Epithelial cell of esophagus (primary cell): Measurements from ENCODE around the gene RSPO4.

ENCODE experiments used
- DNase-seq: peaks from one replicate; pipeline ENCODE4 v3.0.0; 2010; ENCODE audit warnings: low read depth
- H3K4me3 ChIP-seq: 2 replicates; pipeline ENCODE4 v1.5.1; 2011; ENCODE audit warnings: mild to moderate bottlenecking, low read length, control low read depth
- CTCF ChIP-seq: IDR thresholded peaks from 2 replicates; pipeline ENCODE4 v1.5.1; 2011; ENCODE audit warnings: low read depth, mild to moderate bottlenecking, low read length, control low read depth, inconsistent platforms; ENCODE audit not compliant: insufficient read depth; ENCODE audit errors: missing control alignments

Gene RSPO4

GRCh38 chr20:1019344-1019743 is 17.2 kb upstream of the RSPO4 start:
- DNase-seq = no peak
- no peak overlapping the region for H3K4me3 ChIP-seq
- TF ChIP-seq CTCF = no peak

GRCh38 chr20:1017677-1018076 is 15.6 kb upstream of the RSPO4 start:
- no peak overlapping the region for H3K4me3 ChIP-seq
- DNase-seq = no peak
- TF ChIP-seq CTCF = no peak

GRCh38 chr20:1015181-1015580 is 13.1 kb upstream of the RSPO4 start:
- H3K4me3 ChIP-seq = no peak overlapping the region
- no peak for TF ChIP-seq CTCF
- DNase-seq = no peak

- no peak for DNase-seq
Measured at GRCh38 chr20:1014471-1014870, 12.4 kb upstream of the RSPO4 start.

GRCh38 chr20:1013566-1014340 is 11.6 kb upstream of the RSPO4 start:
- no peak for DNase-seq
- TF ChIP-seq CTCF = no peak
- H3K4me3 ChIP-seq = no peak overlapping the region

More at GRCh38 chr20:1014471-1014870, 12.4 kb upstream of the RSPO4 start:
- TF ChIP-seq CTCF = no peak
- no peak overlapping the region for H3K4me3 ChIP-seq

GRCh38 chr20:1012359-1013168 is 10.5 kb upstream of the RSPO4 start:
- no peak overlapping the region for H3K4me3 ChIP-seq
- DNase-seq = no peak
- no peak for TF ChIP-seq CTCF
